MM.1S (cell line): Measurements from ENCODE around the gene OTULIN.
A peak's percentile ranks its signal among the peaks of the same experiment; 100 is the strongest.

ENCODE experiments used
- DNase-seq: peaks from one replicate; pipeline ENCODE4 v3.0.0-alpha.2; 2015
- H2AFZ ChIP-seq: fragments of 300-600 bp; sonication (generic); 2 replicates; pipeline ENCODE4 v1.6.0; 2016; ENCODE audit warnings: antibody characterized with exemption, low read length
- H3F3A ChIP-seq: fragments of 300-600 bp; sonication (generic); 2 replicates; pipeline ENCODE4 v1.6.1; 2016; ENCODE audit warnings: mild to moderate bottlenecking, antibody characterized with exemption, low read length, moderate library complexity, mixed read lengths; ENCODE audit not compliant: insufficient read depth
- H3K27ac ChIP-seq: fragments of 300-600 bp; sonication (generic); 2 replicates; pipeline ENCODE4 v1.5.1; 2016; ENCODE audit warnings: mild to moderate bottlenecking, low read length
- H3K27me3 ChIP-seq: fragments of 300-600 bp; sonication (generic); replicated peaks from 2 replicates; pipeline ENCODE4 v1.6.0; 2016; ENCODE audit warnings: low read length; ENCODE audit not compliant: insufficient read depth
- H3K36me3 ChIP-seq: fragments of 300-600 bp; sonication (generic); replicated peaks from 2 replicates; pipeline ENCODE4 v1.6.1; 2016; ENCODE audit warnings: mild to moderate bottlenecking, low read length, mixed read lengths; ENCODE audit not compliant: insufficient read depth
- H3K4me1 ChIP-seq: fragments of 300-600 bp; sonication (generic); 2 replicates; pipeline ENCODE4 v1.6.1; 2016; ENCODE audit warnings: low read length, mixed read lengths
- H3K4me2 ChIP-seq: fragments of 300-600 bp; sonication (generic); 2 replicates; pipeline ENCODE4 v1.6.0; 2016; ENCODE audit warnings: low read depth, low read length
- H3K4me3 ChIP-seq: fragments of 300-600 bp; sonication (generic); 2 replicates; pipeline ENCODE4 v1.5.1; 2016; ENCODE audit warnings: low read length, mixed read lengths
- H3K79me2 ChIP-seq: fragments of 300-600 bp; sonication (generic); 2 replicates; pipeline ENCODE4 v1.6.1; 2016; ENCODE audit warnings: mixed run types, low read length, mixed read lengths
- H3K9ac ChIP-seq: fragments of 300-600 bp; sonication (generic); 2 replicates; pipeline ENCODE4 v1.6.1; 2016; ENCODE audit warnings: low read length, mixed read lengths
- H3K9me2 ChIP-seq: fragments of 300-600 bp; sonication (generic); replicated peaks from 2 replicates; pipeline ENCODE4 v1.6.1; 2016; ENCODE audit warnings: mild to moderate bottlenecking, low read length, mixed read lengths; ENCODE audit not compliant: insufficient read depth
- H3K9me3 ChIP-seq: fragments of 300-600 bp; sonication (generic); replicated peaks from 2 replicates; pipeline ENCODE4 v1.6.1; 2016; ENCODE audit warnings: mild to moderate bottlenecking, low read length, mixed read lengths; ENCODE audit not compliant: insufficient read depth
- H4K20me1 ChIP-seq: fragments of 300-600 bp; sonication (generic); 2 replicates; pipeline ENCODE4 v1.6.1; 2016; ENCODE audit warnings: mild to moderate bottlenecking, low read length, moderate library complexity, mixed read lengths; ENCODE audit not compliant: insufficient read depth
- EZH2 ChIP-seq: fragments of 300-600 bp; sonication (generic); optimal IDR thresholded peaks from 2 replicates; pipeline ENCODE3; 2017; ENCODE audit warnings: low read depth, mild to moderate bottlenecking, antibody characterized with exemption, low read length, mixed read lengths
- EZH2phosphoT487 ChIP-seq: fragments of 300-600 bp; sonication (generic); IDR thresholded peaks from 2 replicates; pipeline ENCODE4 v1.6.1; 2018; ENCODE audit warnings: antibody characterized with exemption, low read length
- TF ChIP-seq, protein P1 (sequence below): fragments of 300-600 bp; sonication (generic); IDR thresholded peaks from 2 replicates; pipeline ENCODE4 v1.5.1; 2016; ENCODE audit warnings: antibody characterized with exemption, low read length, mixed read lengths

OTULIN gene

DNA sequence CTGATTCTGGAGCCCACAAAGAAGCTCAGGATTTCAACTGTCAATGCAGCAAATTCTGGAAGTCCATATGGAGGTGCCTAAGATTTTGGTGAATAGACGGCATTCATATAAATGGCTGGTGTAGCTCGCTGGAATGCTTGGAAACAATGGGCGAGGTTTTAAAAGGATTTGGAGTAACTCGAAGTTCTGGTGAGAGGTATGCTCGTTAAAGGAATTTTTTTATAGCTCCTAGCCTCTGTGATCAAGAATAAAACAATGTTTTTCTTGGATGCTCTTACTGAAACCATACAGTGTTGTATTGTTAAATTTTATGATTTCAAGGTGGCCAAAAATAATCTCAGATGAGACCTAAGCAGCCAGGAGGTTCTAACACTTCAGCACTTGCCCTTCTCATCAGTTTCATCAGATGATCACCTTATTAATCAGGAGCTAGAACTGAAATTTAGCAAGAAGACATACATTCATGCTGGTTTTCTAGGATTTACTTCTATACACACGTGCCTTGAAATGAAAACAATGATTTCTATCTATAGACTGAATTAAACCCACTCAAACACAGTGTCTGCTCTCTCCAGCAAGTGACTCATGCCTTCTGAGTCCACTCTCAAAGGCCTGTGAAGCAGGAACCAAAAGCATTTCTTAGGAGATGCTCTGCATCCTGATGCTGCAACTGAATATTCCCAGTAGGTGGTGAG, 79.2 kb downstream of the OTULIN start:
- no peak overlapping the region for H3K4me3 ChIP-seq
- TF ChIP-seq EZH2 (no peak), EZH2phosphoT487 (no peak)
- TF ChIP-seq, protein P1, sequence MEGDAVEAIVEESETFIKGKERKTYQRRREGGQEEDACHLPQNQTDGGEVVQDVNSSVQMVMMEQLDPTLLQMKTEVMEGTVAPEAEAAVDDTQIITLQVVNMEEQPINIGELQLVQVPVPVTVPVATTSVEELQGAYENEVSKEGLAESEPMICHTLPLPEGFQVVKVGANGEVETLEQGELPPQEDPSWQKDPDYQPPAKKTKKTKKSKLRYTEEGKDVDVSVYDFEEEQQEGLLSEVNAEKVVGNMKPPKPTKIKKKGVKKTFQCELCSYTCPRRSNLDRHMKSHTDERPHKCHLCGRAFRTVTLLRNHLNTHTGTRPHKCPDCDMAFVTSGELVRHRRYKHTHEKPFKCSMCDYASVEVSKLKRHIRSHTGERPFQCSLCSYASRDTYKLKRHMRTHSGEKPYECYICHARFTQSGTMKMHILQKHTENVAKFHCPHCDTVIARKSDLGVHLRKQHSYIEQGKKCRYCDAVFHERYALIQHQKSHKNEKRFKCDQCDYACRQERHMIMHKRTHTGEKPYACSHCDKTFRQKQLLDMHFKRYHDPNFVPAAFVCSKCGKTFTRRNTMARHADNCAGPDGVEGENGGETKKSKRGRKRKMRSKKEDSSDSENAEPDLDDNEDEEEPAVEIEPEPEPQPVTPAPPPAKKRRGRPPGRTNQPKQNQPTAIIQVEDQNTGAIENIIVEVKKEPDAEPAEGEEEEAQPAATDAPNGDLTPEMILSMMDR: no peak
- no peaks in the 10 kb centered on the region for H3K9me2 ChIP-seq
- no peaks in the 10 kb centered on the region for H3K79me2 ChIP-seq
- H3K36me3 ChIP-seq: no peaks in the 10 kb centered on the region
- no peaks in the 10 kb centered on the region for H3K27me3 ChIP-seq
- H3F3A ChIP-seq: 0 out of 2 replicates have a peak, but pooled peaks cover 4% of the 10 kb centered on the region
- no peak for DNase-seq
- H3K4me1 ChIP-seq: peaks cover 18% of the 10 kb centered on the region
- H3K9ac ChIP-seq: 0 out of 2 replicates have a peak overlapping the region, but pooled peaks have one; percentile 2
- H3K4me2 ChIP-seq: peak overlapping the region; percentile 33; the same call in 1 of the 2 replicates
- no peak overlapping the region for H2AFZ ChIP-seq
- H3K9me3 ChIP-seq: no peaks in the 10 kb centered on the region
- H4K20me1 ChIP-seq: no peaks in the 10 kb centered on the region
- H3K27ac ChIP-seq: no peak overlapping the region

DNA sequence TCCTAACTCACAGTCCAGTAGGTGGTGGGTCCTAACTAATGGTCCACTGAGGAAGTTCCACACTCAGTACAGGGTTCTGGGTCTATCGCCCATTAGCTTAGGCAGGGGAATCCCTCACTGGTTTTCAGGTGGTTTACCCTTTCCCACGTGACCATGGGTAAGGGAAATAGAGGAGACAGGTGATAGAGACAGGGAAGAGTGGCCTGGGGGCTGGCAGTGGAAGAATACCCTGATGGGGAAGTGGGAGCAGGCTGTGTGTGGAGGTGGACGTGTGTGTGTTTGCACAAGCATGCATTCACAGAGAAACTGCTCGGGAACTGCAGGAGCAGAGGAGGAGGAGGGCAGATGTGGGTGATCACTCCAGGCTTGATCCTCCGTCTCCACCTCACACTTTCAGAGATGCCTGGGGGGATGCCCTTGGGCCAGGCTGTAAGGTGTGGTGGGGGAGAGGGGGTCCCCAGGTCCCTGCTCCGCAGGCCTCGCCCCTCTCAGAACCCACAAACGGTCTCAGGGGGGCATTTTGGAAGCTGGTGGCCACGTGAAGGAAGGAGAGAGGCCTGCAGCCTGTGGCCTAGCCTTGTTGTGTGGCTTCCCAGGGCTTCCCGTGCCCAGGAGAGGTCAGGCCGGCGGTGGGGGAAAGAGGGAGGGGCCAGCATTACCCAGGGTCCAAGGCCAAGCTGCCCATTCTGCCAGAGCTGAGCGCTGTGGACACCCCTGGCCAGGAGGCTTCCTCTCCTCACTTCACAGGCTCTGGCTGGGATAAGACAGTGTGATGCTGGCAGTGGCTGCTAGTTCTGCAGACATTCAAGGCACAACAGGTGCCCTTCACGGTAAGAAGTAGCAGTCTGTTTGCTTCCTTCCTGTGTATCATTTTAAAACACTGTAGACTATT, 80.0 kb downstream of the OTULIN start:
- no peaks in the 10 kb centered on the region for H4K20me1 ChIP-seq
- H3K4me1 ChIP-seq: peaks cover 18% of the 10 kb centered on the region
- H3K79me2 ChIP-seq: no peaks in the 10 kb centered on the region
- no peaks in the 10 kb centered on the region for H3K27me3 ChIP-seq
- 0 out of 2 replicates have a peak, but pooled peaks cover 4% of the 10 kb centered on the region for H3F3A ChIP-seq
- H3K4me2 ChIP-seq: peak overlapping the region; percentile 33; the same call in 1 of the 2 replicates
- H3K36me3 ChIP-seq: no peaks in the 10 kb centered on the region
- peak; percentile 36 for DNase-seq
- H3K9me3 ChIP-seq: no peaks in the 10 kb centered on the region
- no peaks in the 10 kb centered on the region for H3K9me2 ChIP-seq
- TF ChIP-seq, protein P1: no peak
- TF ChIP-seq EZH2: no peak
- TF ChIP-seq EZH2phosphoT487: no peak
- no peak overlapping the region for H3K4me3 ChIP-seq
- 0 out of 2 replicates have a peak overlapping the region, but pooled peaks have one; percentile 32 for H2AFZ ChIP-seq
- peak overlapping the region; percentile 62; the same call in 1 of the 2 replicates for H3K27ac ChIP-seq
- H3K9ac ChIP-seq: peak overlapping the region; percentile 2; the same call in 1 of the 2 replicates

DNA sequence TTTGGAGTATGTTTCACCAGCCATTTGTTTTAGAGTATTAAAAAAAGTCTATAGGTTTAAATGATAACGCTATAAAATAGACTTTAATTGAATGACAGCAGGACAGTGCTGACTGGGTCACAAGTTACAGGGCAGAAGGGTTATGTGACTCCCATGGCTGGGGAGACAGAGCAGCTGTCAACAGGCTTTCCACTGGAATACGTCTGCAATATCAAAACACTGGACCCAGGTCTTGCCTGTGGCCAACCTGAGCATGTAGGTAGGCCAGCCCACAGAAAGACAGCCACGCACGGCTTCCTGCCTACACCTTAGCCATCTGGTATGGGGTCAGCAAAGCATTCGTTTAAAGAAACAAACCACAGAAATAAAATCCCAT, 80.7 kb downstream of the OTULIN start:
- Histone ChIP-seq H3K27ac (peak overlapping the region; percentile 62; the same call in 1 of the 2 replicates), H3K9me2 (no peaks in the 10 kb centered on the region), H3K79me2 (no peaks in the 10 kb centered on the region), H3K4me2 (peak overlapping the region; percentile 33), H3K4me3 (no peak overlapping the region), H3K4me1 (peaks cover 18% of the 10 kb centered on the region), H3K36me3 (no peaks in the 10 kb centered on the region), H4K20me1 (no peaks in the 10 kb centered on the region), H3K9me3 (no peaks in the 10 kb centered on the region), H2AFZ (no peak overlapping the region), H3K27me3 (no peaks in the 10 kb centered on the region), H3F3A (0 out of 2 replicates have a peak, but pooled peaks cover 4% of the 10 kb centered on the region), H3K9ac (no peak overlapping the region)
- TF ChIP-seq EZH2phosphoT487: no peak
- no peak for TF ChIP-seq EZH2
- TF ChIP-seq, protein P1: no peak
- peak; percentile 30 for DNase-seq
